ENCODE measurements around the gene ELP2. TPM values are rescaled to one million over a fixed set of nuclear protein-coding genes. Genes with fewer than 3 reads are reported as not detected.

ELP2 gene
- total and polyA plus RNA-seq, 9 of the 15 experiments (the other 6 are each of a cell fraction or from before 2014, with no cell fraction given): 76.8 to 192 (median 140) TPM

DNA sequence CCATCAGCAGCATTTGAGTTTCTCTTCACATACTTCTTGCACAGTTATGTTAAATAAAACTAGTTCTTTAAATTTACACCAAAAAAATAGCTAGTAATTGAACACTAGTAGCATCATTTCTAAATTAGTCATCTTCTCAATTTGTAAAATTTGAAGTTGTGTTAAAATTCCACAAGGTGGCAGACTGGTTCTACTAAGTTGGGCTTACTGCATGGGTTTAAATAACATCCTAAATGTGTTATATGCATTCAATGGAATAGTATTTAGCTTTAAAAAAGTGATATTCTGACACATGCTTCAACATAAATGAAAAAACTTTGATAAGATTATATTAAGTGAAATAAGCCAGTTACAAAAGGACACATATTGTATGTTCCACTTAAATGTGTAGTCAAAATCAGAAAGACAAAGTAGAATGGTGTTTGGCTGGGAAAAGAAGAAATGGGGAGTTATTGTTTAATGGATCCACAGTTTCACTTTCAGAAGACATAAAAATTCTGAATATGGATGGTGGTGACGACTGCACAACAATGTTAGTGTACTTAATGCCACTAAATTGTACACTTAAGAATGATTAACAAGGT is 33.7 kb upstream of the ELP2 start (continued):
- TF ChIP-seq, protein P1, sequence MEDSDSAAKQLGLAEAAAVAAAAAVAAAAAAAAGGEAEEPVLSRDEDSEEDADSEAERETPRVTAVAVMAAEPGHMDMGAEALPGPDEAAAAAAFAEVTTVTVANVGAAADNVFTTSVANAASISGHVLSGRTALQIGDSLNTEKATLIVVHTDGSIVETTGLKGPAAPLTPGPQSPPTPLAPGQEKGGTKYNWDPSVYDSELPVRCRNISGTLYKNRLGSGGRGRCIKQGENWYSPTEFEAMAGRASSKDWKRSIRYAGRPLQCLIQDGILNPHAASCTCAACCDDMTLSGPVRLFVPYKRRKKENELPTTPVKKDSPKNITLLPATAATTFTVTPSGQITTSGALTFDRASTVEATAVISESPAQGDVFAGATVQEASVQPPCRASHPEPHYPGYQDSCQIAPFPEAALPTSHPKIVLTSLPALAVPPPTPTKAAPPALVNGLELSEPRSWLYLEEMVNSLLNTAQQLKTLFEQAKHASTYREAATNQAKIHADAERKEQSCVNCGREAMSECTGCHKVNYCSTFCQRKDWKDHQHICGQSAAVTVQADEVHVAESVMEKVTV (CRISPR knock-in tag; IDR thresholded peaks at IDR 0.05): peak; percentile 84
- TF ChIP-seq RAD21 (CRISPR knock-in tag; conservative IDR thresholded peaks at IDR 0.05 in 1 of 2, IDR thresholded peaks at IDR 0.05 in 1 of 2): peak; percentile 89 to 95
- no peak for TF ChIP-seq MCM5 (IDR thresholded peaks at IDR 0.05; ENCODE audit: low read depth)
- TF ChIP-seq, protein P2, sequence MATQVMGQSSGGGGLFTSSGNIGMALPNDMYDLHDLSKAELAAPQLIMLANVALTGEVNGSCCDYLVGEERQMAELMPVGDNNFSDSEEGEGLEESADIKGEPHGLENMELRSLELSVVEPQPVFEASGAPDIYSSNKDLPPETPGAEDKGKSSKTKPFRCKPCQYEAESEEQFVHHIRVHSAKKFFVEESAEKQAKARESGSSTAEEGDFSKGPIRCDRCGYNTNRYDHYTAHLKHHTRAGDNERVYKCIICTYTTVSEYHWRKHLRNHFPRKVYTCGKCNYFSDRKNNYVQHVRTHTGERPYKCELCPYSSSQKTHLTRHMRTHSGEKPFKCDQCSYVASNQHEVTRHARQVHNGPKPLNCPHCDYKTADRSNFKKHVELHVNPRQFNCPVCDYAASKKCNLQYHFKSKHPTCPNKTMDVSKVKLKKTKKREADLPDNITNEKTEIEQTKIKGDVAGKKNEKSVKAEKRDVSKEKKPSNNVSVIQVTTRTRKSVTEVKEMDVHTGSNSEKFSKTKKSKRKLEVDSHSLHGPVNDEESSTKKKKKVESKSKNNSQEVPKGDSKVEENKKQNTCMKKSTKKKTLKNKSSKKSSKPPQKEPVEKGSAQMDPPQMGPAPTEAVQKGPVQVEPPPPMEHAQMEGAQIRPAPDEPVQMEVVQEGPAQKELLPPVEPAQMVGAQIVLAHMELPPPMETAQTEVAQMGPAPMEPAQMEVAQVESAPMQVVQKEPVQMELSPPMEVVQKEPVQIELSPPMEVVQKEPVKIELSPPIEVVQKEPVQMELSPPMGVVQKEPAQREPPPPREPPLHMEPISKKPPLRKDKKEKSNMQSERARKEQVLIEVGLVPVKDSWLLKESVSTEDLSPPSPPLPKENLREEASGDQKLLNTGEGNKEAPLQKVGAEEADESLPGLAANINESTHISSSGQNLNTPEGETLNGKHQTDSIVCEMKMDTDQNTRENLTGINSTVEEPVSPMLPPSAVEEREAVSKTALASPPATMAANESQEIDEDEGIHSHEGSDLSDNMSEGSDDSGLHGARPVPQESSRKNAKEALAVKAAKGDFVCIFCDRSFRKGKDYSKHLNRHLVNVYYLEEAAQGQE (IDR thresholded peaks at IDR 0.05; ENCODE audit: borderline replicate concordance): peak; percentile 86
- TF ChIP-seq, protein P2 (CRISPR knock-in tag; IDR thresholded peaks at IDR 0.05; ENCODE audit: low read depth): no peak
- TF ChIP-seq MYC (IDR thresholded peaks at IDR 0.05; ENCODE audit: low read depth, low read length): no peak
- TF ChIP-seq MYC (CRISPR knock-in tag; IDR thresholded peaks at IDR 0.05; ENCODE audit: borderline replicate concordance, low read depth): no peak
- peak; percentile 70 for TF ChIP-seq SMC3 (conservative IDR thresholded peaks at IDR 0.05; ENCODE audit: insufficient read depth, low read depth, low read length)
- TF ChIP-seq, protein P3, sequence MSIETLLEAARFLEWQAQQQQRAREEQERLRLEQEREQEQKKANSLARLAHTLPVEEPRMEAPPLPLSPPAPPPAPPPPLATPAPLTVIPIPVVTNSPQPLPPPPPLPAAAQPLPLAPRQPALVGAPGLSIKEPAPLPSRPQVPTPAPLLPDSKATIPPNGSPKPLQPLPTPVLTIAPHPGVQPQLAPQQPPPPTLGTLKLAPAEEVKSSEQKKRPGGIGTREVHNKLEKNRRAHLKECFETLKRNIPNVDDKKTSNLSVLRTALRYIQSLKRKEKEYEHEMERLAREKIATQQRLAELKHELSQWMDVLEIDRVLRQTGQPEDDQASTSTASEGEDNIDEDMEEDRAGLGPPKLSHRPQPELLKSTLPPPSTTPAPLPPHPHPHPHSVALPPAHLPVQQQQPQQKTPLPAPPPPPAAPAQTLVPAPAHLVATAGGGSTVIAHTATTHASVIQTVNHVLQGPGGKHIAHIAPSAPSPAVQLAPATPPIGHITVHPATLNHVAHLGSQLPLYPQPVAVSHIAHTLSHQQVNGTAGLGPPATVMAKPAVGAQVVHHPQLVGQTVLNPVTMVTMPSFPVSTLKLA (conservative IDR thresholded peaks at IDR 0.05): 0 out of 4 replicates have a peak, but pooled peaks of 1 of the 2 experiments have one; percentile 14

All from K562 (cell line).